ENCODE data around the gene MIF.

MIF gene

GRCh38 chr22:23868580-23868979 lies 25.6 kb upstream of the MIF start:
- no peak for TF ChIP-seq CTCF (IDR thresholded peaks at IDR 0.05; ENCODE audit: unreplicated experiment in 3 of 3)
- H3K27me3 Mint-ChIP-seq (ENCODE audit: low read depth), result no peaks in the 10 kb centered on the region
- peaks cover 43% of the 10 kb centered on the region for H3K36me3 Mint-ChIP-seq (ENCODE audit: low read depth)
- H3K4me3 Mint-ChIP-seq, result no peak overlapping the region
- H3K27ac Mint-ChIP-seq, result no peak overlapping the region
- H3K4me1 Mint-ChIP-seq, result no peaks in the 10 kb centered on the region
- H3K9me3 Mint-ChIP-seq, result no peaks in the 10 kb centered on the region

- H3K9me3 Mint-ChIP-seq, result no peaks in the 10 kb centered on the region
- no peak overlapping the region for H3K4me3 Mint-ChIP-seq
- no peak overlapping the region for H3K27ac Mint-ChIP-seq
- no peak for TF ChIP-seq CTCF (IDR thresholded peaks at IDR 0.05; ENCODE audit: unreplicated experiment in 3 of 3)
- peaks cover 54% of the 10 kb centered on the region for H3K36me3 Mint-ChIP-seq (ENCODE audit: low read depth)
- no peaks in the 10 kb centered on the region for H3K27me3 Mint-ChIP-seq (ENCODE audit: low read depth)
- H3K4me1 Mint-ChIP-seq, result no peaks in the 10 kb centered on the region
Measured at GRCh38 chr22:23874871-23875270, 19.3 kb upstream of the MIF start.

GRCh38 chr22:23875801-23876200 lies 18.4 kb upstream of the MIF start:
- H3K27ac Mint-ChIP-seq, result no peak overlapping the region
- TF ChIP-seq CTCF (IDR thresholded peaks at IDR 0.05; ENCODE audit: unreplicated experiment in 3 of 3), result no peak
- peaks cover 56% of the 10 kb centered on the region for H3K36me3 Mint-ChIP-seq (ENCODE audit: low read depth)
- H3K4me1 Mint-ChIP-seq, result no peaks in the 10 kb centered on the region
- no peaks in the 10 kb centered on the region for H3K9me3 Mint-ChIP-seq
- H3K4me3 Mint-ChIP-seq, result no peak overlapping the region
- H3K27me3 Mint-ChIP-seq (ENCODE audit: low read depth), result no peaks in the 10 kb centered on the region

- no peak for TF ChIP-seq CTCF (IDR thresholded peaks at IDR 0.05; ENCODE audit: unreplicated experiment in 3 of 3)
- no peaks in the 10 kb centered on the region for H3K4me1 Mint-ChIP-seq
- H3K9me3 Mint-ChIP-seq, result no peaks in the 10 kb centered on the region
- H3K27me3 Mint-ChIP-seq (ENCODE audit: low read depth), result no peaks in the 10 kb centered on the region
- H3K36me3 Mint-ChIP-seq (ENCODE audit: low read depth), result peaks cover 70% of the 10 kb centered on the region
- H3K27ac Mint-ChIP-seq, result peak overlapping the region in 1 of 3 experiments; percentile 81
- H3K4me3 Mint-ChIP-seq, result no peak overlapping the region
Measured at GRCh38 chr22:23877566-23877965, 16.6 kb upstream of the MIF start.

- no peaks in the 10 kb centered on the region for H3K9me3 Mint-ChIP-seq
- H3K27me3 Mint-ChIP-seq (ENCODE audit: low read depth), result no peaks in the 10 kb centered on the region
- H3K4me1 Mint-ChIP-seq, result no peaks in the 10 kb centered on the region
- peak overlapping the region in 1 of 3 experiments; percentile 81 for H3K27ac Mint-ChIP-seq
- H3K36me3 Mint-ChIP-seq (ENCODE audit: low read depth), result peaks cover 70% of the 10 kb centered on the region
- no peak overlapping the region for H3K4me3 Mint-ChIP-seq
- no peak for TF ChIP-seq CTCF (IDR thresholded peaks at IDR 0.05; ENCODE audit: unreplicated experiment in 3 of 3)
Measured at GRCh38 chr22:23878219-23878618, 16.0 kb upstream of the MIF start.

GRCh38 chr22:23882370-23882769 lies 11.8 kb upstream of the MIF start:
- H3K4me1 Mint-ChIP-seq, result no peaks in the 10 kb centered on the region
- no peaks in the 10 kb centered on the region for H3K27me3 Mint-ChIP-seq (ENCODE audit: low read depth)
- no peak overlapping the region for H3K4me3 Mint-ChIP-seq

More at GRCh38 chr22:23882370-23882769, 11.8 kb upstream of the MIF start:
- Mint-ChIP-seq H3K9me3 (no peaks in the 10 kb centered on the region), H3K27ac (no peak overlapping the region), H3K36me3 (ENCODE audit: low read depth) (peaks cover 57% of the 10 kb centered on the region)
- no peak for TF ChIP-seq CTCF (IDR thresholded peaks at IDR 0.05; ENCODE audit: unreplicated experiment in 3 of 3)

Measured in nephron (organoid).